Fibroblast of lung (primary cell): ENCODE results near the gene TGFB2. TPM values are rescaled to one million over a fixed set of nuclear protein-coding genes. Genes with fewer than 3 reads are reported as not detected.

Source experiments
- DNase-seq, 2 donors: peaks; one replicate each; pipeline versions ENCODE4 v3.0.0 to v3.0.0-alpha.2; 2010; ENCODE audit warnings: low read depth in 2 of 2
- H2AFZ ChIP-seq: 2 replicates; pipeline ENCODE4 v1.5.1; 2012; ENCODE audit warnings: low read length, control low read depth, inconsistent platforms
- H3K27ac ChIP-seq: 2 replicates; pipeline ENCODE4 v1.5.1; 2011; ENCODE audit warnings: low read length, control low read depth; ENCODE audit not compliant: insufficient read depth
- H3K27me3 ChIP-seq: 2 replicates; pipeline ENCODE4 v1.5.1; 2011; ENCODE audit warnings: mild to moderate bottlenecking, low read length; ENCODE audit not compliant: control insufficient read depth, insufficient read depth
- H3K36me3 ChIP-seq: 2 replicates; pipeline ENCODE4 v1.5.1; 2011; ENCODE audit warnings: low read length; ENCODE audit not compliant: control insufficient read depth, insufficient read depth
- H3K4me1 ChIP-seq: 2 replicates; pipeline ENCODE4 v1.5.1; 2011; ENCODE audit warnings: low read length; ENCODE audit not compliant: control insufficient read depth, insufficient read depth; ENCODE audit errors: extremely low read depth
- H3K4me2 ChIP-seq: 2 replicates; pipeline ENCODE4 v1.5.1; 2011; ENCODE audit warnings: low read length, control low read depth; ENCODE audit not compliant: insufficient read depth; ENCODE audit errors: extremely low read depth
- H3K4me3 ChIP-seq, 4 experiments: fragments of 200-600 bp in 1 of 4; sonication (generic) in 1 of 4; replicated peaks in 1 of 4; 2 replicates each; pipeline ENCODE4 v1.5.1; 2011 to 2016; ENCODE audit warnings: low read length in 4 of 4, low read depth in 3 of 4, mild to moderate bottlenecking in 3 of 4, control low read depth in 2 of 4, inconsistent platforms in 1 of 4, mixed read lengths in 1 of 4; ENCODE audit not compliant: insufficient read depth in 1 of 4; ENCODE audit errors: control extremely low read depth in 1 of 4
- H3K79me2 ChIP-seq: 2 replicates; pipeline ENCODE4 v1.5.1; 2012; ENCODE audit warnings: mild to moderate bottlenecking, low read length, inconsistent platforms; ENCODE audit not compliant: control insufficient read depth, insufficient read depth
- H3K9ac ChIP-seq: 2 replicates; pipeline ENCODE4 v1.5.1; 2011; ENCODE audit warnings: mild to moderate bottlenecking, low read length, control low read depth; ENCODE audit not compliant: insufficient read depth
- H3K9me3 ChIP-seq: 2 replicates; pipeline ENCODE4 v1.5.1; 2012; ENCODE audit warnings: low read depth, low read length; ENCODE audit not compliant: control insufficient read depth, insufficient read depth
- H4K20me1 ChIP-seq: 2 replicates; pipeline ENCODE4 v1.5.1; 2011; ENCODE audit warnings: low read length; ENCODE audit not compliant: control insufficient read depth, insufficient read depth; ENCODE audit errors: extremely low read depth
- EZH2 ChIP-seq: IDR thresholded peaks from 2 replicates; pipeline ENCODE4 v1.5.1; 2012; ENCODE audit warnings: low read length, control low read depth, mild to moderate bottlenecking; ENCODE audit errors: missing control alignments
- polyA plus RNA-seq, 2 donors: library from polyadenylated mRNA; depleted of rRNA in 1 of 2; stranded (reverse) in 1 of 2; unstranded in 1 of 2; fragments of >200 nt; gene quantifications; 2 replicates each; pipeline ENCODE4 v1.2.1, GENCODE V29; 2011 to 2012; ENCODE audit warnings: missing spikeins in 1 of 2
- total RNA-seq: library from RNA; depleted of rRNA; stranded (reverse); fragments of >200 nt; gene quantifications from 2 replicates; pipeline ENCODE4 v1.2.1, GENCODE V29; 2014
- TF ChIP-seq, protein P1 (sequence below), 2 donors: IDR thresholded peaks in 1 of 2; conservative IDR thresholded peaks in 1 of 2; 1 replicate in 1 of 2; 2 replicates in 1 of 2; pipeline ENCODE4 v1.5.1; 2011 to 2012; ENCODE audit warnings: low read length in 2 of 2, control low read depth in 1 of 2, inconsistent platforms in 1 of 2, low read depth in 1 of 2, mild to moderate bottlenecking in 1 of 2

Gene TGFB2
- total and polyA plus RNA-seq, 2 donors (not counting 1 experiment from before 2014, with no cell fraction given): 13.9 to 29.1 TPM

DNA sequence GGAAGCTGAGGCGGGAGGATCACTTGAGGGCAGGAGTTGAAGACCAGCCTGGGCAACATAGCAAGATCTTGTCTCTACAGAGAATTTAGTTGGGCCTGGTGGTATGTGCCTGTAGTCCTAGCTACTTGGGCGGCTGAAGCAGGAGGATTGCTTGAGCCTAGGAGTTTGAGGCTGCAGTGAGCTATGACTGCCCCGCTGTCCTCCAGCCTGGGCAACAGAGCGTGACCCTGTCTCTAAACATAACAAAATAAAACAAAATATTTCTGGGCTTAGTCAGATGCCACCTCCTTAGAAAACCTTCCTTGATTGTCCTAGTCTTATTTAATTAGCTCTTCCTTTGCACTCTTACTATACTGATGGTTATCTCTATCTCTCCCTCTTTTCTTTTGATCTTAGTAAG is 8.5 kb downstream of the TGFB2 start:
- Histone ChIP-seq H3K4me3 (no peak overlapping the region), H3K9me3 (no peaks in the 10 kb centered on the region), H3K36me3 (no peaks in the 10 kb centered on the region), H3K4me1 (no peaks in the 10 kb centered on the region), H3K27ac (no peak overlapping the region), H2AFZ (no peak overlapping the region), H3K9ac (no peak overlapping the region), H3K4me2 (no peak overlapping the region), H4K20me1 (no peaks in the 10 kb centered on the region), H3K79me2 (peaks cover 5% of the 10 kb centered on the region), H3K27me3 (no peaks in the 10 kb centered on the region)
- DNase-seq: no peak
- no peak for TF ChIP-seq EZH2
- TF ChIP-seq, protein P1, sequence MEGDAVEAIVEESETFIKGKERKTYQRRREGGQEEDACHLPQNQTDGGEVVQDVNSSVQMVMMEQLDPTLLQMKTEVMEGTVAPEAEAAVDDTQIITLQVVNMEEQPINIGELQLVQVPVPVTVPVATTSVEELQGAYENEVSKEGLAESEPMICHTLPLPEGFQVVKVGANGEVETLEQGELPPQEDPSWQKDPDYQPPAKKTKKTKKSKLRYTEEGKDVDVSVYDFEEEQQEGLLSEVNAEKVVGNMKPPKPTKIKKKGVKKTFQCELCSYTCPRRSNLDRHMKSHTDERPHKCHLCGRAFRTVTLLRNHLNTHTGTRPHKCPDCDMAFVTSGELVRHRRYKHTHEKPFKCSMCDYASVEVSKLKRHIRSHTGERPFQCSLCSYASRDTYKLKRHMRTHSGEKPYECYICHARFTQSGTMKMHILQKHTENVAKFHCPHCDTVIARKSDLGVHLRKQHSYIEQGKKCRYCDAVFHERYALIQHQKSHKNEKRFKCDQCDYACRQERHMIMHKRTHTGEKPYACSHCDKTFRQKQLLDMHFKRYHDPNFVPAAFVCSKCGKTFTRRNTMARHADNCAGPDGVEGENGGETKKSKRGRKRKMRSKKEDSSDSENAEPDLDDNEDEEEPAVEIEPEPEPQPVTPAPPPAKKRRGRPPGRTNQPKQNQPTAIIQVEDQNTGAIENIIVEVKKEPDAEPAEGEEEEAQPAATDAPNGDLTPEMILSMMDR (conservative IDR thresholded peaks at IDR 0.05 in 1 of 2, IDR thresholded peaks at IDR 0.05 in 1 of 2; ENCODE audit: low read depth in 1 of 2, low read length in 2 of 2): no peak

- TF ChIP-seq, protein P1 (conservative IDR thresholded peaks at IDR 0.05 in 1 of 2, IDR thresholded peaks at IDR 0.05 in 1 of 2; ENCODE audit: low read depth in 1 of 2, low read length in 2 of 2): no peak
- no peak for TF ChIP-seq EZH2
- H3K4me2 ChIP-seq: no peak overlapping the region
Measured at GRCh38 chr1:218355278-218355677, 10.1 kb downstream of the TGFB2 start.

DNA sequence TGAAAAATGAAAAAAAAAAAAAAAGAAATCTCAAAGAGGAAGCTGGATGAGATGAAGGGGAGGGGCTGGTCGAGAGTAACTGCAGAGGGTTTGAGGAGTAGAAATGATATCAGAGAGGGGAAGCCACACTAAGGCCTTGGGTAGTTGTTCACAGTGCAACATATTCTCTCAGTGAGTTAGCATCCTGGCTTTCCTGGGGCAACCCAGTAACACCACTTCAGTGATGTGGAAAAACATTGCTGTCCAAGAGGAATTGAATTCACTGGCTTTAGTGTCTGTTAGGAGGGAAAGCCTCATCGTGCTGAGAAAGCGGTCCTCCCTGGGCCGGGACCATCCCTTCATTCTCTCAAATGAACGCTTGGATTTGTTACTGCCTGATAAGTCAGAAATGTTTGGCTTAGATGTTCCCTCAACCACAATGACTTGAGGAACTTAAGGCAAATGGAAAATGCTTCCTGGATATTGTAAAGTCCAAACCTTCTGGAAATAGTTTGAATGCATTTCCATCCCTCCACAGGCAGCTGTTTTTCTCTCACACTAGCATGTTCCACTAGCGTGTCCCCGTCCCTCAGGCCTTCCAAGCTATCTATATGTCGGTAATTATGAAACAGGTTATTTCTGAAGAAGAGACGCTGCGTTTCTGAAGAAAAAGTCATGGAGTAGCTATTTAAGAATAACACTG is 12.2 kb downstream of the TGFB2 start:
- H3K4me2 ChIP-seq: peak overlapping the region; percentile 42

More at GRCh38 chr1:218355278-218355677, 10.1 kb downstream of the TGFB2 start:
- no peak for DNase-seq
- H3K36me3 ChIP-seq: no peaks in the 10 kb centered on the region
- H3K9ac ChIP-seq: no peak overlapping the region
- H3K27ac ChIP-seq: no peak overlapping the region
- H2AFZ ChIP-seq: no peak overlapping the region
- H4K20me1 ChIP-seq: no peaks in the 10 kb centered on the region
- H3K27me3 ChIP-seq: no peaks in the 10 kb centered on the region
- H3K9me3 ChIP-seq: no peaks in the 10 kb centered on the region
- no peak overlapping the region for H3K4me3 ChIP-seq
- H3K79me2 ChIP-seq: no peaks in the 10 kb centered on the region
- no peaks in the 10 kb centered on the region for H3K4me1 ChIP-seq

More for the DNA sequence above, 12.2 kb downstream of the TGFB2 start:
- H3K4me3 ChIP-seq: no peak overlapping the region
- DNase-seq: peak in 1 of 2 donors; percentile 81
- no peak for TF ChIP-seq EZH2
- TF ChIP-seq, protein P1 (conservative IDR thresholded peaks at IDR 0.05 in 1 of 2, IDR thresholded peaks at IDR 0.05 in 1 of 2; ENCODE audit: low read depth in 1 of 2, low read length in 2 of 2): no peak
- H3K36me3 ChIP-seq: no peaks in the 10 kb centered on the region
- no peaks in the 10 kb centered on the region for H3K4me1 ChIP-seq
- H3K27ac ChIP-seq: no peak overlapping the region
- H3K9me3 ChIP-seq: no peaks in the 10 kb centered on the region
- no peak overlapping the region for H3K9ac ChIP-seq
- H3K27me3 ChIP-seq: no peaks in the 10 kb centered on the region
- H4K20me1 ChIP-seq: no peaks in the 10 kb centered on the region
- H3K79me2 ChIP-seq: no peaks in the 10 kb centered on the region
- H2AFZ ChIP-seq: no peak overlapping the region
